ENCODE measurements around the gene NOTUM.

- TF ChIP-seq, protein P1, sequence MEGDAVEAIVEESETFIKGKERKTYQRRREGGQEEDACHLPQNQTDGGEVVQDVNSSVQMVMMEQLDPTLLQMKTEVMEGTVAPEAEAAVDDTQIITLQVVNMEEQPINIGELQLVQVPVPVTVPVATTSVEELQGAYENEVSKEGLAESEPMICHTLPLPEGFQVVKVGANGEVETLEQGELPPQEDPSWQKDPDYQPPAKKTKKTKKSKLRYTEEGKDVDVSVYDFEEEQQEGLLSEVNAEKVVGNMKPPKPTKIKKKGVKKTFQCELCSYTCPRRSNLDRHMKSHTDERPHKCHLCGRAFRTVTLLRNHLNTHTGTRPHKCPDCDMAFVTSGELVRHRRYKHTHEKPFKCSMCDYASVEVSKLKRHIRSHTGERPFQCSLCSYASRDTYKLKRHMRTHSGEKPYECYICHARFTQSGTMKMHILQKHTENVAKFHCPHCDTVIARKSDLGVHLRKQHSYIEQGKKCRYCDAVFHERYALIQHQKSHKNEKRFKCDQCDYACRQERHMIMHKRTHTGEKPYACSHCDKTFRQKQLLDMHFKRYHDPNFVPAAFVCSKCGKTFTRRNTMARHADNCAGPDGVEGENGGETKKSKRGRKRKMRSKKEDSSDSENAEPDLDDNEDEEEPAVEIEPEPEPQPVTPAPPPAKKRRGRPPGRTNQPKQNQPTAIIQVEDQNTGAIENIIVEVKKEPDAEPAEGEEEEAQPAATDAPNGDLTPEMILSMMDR (IDR thresholded peaks at IDR 0.05) = no peak
- TF ChIP-seq EP300 (IDR thresholded peaks at IDR 0.05) = no peak
- no peak for TF ChIP-seq POLR2A (IDR thresholded peaks at IDR 0.05)
Measured at GRCh38 chr17:81948635-81949378, 12.2 kb downstream of the NOTUM start.
